AG08396 (cell line): ENCODE results near the gene TNRC6B.
"Not testable (repeated sequence)": the region's sequence is repeated elsewhere in the genome, so short reads cannot be mapped to it uniquely, and the experiment has no call there.

Experiments
- DNase-seq: peaks from one replicate; pipeline ENCODE4 v3.0.0; 2012; ENCODE audit warnings: low spot score, mixed read lengths

TNRC6B gene

DNA sequence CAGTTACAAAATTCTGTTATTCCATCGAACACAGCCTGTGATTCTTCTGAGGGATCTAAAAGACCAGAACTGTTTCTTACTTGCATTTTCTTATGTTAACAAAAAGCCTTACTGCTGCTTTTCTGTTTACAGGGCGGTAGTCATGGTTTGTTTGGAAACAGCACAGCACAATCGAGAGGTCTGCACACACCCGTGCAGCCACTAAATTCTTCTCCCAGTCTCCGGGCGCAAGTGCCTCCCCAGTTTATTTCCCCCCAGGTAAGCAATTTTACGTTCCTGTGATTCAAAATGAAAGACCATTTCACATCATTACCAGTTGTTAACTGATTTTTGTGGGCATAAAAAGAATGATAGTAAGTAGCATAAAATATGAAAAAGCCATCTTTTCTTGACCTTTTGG, 107.8 kb downstream of the TNRC6B start:
- DNase-seq = no peak

DNA sequence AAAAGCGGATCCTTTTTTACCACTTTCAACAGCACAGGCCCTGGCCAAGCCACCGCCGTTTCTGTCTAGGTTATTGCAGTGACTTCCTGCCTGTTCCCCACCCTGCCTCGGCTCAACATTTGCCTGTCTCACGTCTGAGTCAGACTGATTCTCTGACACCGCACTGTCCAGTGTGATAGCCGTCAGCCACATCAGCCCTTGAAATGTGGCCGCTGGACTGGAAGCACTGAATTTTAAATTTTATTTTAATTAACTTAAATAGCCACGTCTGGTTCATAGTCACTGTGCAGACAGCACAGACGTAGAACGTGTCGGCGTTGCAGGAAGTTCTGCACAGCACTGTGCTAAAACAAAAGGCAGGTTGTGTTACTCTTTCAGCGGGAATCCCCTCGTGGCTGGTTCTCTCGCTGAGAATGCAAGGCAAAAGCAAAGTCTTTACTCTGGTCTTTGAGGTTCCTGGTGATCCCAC, 112.3 kb downstream of the TNRC6B start:
- no peak for DNase-seq

DNA sequence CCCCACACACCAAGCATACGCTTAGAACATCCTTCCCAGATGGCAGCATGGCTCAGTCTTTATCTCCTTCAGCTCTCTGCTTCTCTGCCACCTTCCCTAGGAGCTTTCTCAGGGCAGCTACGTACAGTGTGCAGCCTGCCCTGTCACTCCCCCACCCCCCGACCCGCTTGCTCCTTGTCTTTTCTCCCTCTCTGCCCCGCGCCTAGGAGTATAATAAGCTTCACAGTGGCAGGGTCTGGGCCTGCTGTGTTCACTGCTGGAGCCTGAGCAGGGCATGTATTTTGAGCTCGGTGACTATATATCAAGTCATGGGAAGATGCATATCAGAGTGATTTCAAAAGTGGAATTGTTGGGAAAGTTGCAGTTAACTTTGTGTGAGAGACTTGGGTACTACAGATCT, 112.8 kb downstream of the TNRC6B start:
- no peak for DNase-seq

DNA sequence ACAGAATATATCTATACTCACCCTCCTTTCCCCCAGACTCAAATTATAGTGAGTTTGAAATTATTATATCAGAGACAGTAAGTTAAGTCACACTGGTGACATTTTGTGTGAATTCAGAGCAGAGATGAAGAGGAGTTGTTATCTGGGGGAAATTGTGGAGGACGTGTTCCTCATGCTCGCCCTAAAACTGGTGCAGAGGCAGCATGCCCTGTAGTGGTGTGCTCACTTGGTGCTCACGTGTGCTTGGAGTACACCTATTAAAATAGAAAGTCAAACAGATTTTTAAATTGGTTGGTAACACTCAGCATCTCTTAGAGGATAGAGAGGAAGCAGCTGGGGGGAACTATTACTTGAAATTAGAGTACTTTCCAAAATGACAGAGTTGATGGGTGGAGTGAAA, 117.0 kb downstream of the TNRC6B start:
- no peak for DNase-seq

DNA sequence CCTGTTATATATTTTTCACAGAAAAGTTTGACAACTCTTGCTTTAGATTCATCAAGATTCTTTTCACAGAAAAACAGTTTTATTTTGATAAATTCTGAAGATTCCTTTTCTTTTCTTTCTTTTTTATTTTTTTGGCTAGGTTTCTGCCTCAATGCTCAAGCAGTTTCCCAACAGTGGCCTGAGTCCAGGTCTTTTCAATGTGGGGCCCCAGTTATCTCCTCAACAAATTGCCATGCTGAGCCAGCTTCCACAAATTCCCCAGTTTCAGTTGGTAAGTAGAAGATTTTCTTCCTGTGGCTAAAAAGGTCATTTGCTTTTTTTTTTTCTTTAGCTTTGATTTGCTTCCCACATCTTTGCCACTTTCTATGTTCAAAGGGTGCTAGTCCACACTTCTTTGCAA, 122.6 kb downstream of the TNRC6B start:
- DNase-seq = no peak

DNA sequence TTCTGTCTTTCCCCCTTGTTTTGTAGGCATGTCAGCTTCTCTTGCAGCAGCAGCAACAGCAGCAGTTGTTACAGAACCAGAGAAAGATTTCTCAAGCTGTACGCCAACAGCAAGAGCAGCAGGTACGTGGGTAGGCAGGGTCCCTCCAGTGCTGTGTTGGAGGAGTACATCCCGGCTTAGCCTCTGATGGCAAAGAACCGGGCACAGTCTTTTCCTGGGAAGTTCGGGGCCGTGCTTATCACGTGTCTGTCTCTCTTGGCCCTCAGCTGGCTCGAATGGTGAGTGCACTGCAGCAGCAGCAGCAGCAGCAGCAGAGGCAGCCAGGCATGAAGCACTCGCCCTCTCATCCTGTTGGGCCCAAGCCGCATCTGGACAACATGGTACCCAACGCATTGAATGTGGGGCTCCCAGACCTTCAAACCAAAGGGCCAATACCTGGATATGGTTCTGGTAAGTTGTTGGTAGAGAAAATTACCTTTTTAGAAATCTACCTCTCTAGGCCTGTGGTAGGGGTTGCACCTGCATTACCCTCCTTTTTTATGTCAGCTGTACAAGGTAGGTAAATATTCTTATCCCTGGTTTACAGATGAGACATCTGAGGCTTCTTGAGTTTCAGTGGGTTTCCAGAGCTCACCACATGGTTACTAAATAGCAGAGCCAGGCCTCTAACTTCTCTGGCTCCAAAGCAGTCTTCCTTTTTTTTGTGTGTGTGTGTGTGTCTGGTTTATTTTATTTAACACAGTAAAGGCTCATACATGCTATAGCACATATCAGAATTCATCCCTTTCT, 123.4 kb downstream of the TNRC6B start:
- DNase-seq = no peak

DNA sequence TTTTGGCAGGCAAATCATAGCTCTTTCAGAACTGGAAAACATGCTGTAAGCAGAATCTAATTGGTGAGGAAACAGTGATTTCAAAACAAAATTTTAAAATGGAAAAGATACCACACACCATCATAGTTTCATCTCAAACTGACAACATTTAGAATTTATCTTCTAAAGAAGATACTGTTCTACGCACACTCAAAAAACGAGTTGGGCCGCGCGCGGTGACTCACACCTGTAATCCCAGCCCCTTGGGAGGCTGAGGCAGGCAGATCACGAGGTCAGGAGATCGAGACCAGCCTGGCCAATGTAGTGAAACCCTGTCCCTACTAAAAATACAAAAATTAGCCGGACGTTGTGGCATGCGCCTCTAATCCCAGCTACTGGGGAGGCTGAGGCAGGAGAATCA, 124.4 kb downstream of the TNRC6B start:
- DNase-seq = no peak

DNA sequence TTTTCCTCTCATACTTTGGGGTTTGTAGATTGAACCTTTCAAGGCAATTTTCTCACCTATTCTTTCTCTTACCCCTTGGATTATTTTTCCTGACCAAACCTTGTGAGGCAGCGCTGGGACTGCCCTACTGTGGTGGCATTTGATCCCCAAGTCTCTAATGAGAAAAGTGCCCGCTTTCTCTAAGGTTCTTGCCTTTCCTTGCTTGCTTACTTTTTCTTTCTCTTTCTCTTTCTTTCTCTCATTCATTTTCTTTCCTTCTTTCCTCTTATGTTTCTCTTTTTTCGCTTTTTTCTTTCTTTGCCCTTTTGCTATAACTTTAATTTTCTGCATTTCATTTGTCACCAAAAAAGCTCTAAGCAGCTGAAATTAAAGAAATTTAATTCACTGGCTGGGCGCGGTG, 127.9 kb downstream of the TNRC6B start:
- no peak for DNase-seq

DNA sequence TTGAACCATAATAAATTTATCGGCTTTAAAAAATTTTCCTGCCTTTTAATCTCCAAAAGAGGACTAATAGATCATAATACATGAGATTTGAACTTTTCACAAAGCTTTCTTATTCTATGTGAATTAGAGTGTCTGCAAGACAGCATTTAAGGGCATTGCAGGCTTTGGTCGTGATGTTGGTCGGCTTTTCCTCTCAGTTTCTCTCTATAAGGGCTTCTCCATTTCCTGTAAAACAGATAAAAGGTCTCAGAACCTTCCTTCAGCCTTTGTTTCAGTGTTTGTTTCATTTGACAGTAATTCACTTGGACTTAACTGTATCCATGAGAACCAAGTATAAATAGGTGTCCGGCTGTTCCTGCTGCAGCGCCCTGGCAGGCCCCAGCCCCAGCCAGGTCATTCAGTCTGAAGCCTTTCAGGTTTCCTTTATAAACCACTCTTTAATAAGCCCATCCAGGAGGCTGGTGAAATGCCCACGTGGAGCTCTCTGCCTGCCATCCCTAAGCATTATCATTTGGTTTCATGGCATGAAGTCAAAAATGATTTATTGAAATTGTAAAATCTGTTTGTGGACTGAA, 131.4 kb downstream of the TNRC6B start:
- no peak for DNase-seq

DNA sequence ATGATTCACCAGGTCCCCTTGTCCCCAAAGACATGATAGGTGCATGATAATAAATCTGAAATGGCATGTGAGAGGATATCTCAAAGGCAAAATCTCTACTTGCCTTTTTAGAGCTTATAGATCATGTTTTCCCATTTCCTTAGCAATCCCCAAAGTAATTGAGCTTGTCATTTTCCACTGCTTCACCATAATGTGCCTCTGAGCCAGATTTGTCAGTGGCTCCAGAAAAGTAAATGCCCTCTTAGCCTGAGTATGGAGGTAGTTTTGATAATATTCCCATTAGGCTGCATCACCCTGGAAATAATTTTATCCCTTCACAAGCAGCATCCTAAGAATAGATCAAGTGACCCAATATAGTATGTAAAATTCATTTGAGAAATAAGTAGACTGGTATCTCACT, 131.9 kb downstream of the TNRC6B start:
- DNase-seq = no peak

DNA sequence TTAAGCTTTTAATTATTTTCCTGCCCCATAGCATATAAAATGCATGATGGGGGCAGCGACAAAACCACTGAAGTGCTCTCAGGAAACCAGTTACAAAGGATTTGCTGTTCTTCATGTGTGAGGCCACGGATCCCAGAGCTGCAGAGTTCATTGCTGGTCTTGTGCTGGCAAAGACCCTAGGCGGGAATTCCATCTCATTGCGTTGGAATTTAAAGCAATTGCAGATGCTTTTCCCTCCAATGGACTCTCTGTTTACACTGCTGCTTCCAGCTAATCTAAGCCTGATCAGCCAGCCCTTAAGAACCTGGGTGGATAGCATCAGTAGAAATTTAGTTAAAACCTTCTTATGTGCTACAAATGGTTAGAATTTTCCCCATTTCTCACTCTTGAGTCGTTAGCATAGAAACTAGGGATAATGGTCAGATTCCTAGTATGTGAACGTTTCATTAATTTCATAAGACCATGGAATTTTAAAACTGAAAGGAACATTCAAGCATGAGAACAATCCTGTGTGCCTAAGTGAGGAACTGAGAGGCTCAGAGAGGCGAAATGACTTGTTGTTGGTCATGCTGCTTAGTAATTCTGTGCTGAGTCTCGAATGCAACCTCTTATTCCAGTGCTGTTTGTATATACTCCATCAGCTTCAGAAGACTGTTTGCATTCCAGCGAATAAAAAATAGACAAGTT, 132.5 kb downstream of the TNRC6B start:
- peak; percentile 85 for DNase-seq

DNA sequence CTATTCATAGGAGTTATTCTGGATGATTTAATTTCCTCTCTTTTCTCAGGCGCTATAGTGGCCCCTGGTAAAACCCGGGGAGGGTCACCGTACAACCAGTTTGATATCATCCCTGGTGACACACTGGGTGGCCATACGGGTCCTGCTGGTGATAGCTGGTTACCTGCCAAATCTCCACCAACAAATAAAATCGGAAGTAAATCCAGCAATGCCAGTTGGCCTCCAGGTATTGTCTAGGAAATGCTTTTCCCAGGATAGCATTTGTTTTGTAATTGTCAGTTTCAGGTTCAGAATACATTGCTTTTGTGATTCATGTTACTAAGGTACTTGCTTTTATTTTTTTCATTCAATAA, 133.0 kb downstream of the TNRC6B start:
- DNase-seq = no peak

DNA sequence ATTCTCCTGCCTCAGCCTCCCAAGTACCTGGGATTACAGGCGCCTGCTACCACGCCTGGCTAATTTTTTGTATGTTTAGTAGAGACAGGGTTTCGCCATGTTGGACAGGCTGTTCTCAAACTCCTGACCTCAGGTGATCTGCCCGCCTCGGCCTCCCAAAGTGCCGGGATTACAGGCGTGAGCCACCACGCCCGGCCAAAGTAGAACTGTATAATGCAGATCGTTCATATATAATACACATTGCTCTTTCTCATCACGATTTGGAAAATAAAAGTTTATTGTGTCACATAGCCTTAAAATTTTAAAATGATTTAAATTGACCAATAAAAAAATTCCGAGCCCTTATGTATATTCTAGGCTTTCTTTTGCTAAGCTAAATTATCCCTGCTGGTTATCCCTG, 133.9 kb downstream of the TNRC6B start:
- not testable (repeated sequence) for DNase-seq

DNA sequence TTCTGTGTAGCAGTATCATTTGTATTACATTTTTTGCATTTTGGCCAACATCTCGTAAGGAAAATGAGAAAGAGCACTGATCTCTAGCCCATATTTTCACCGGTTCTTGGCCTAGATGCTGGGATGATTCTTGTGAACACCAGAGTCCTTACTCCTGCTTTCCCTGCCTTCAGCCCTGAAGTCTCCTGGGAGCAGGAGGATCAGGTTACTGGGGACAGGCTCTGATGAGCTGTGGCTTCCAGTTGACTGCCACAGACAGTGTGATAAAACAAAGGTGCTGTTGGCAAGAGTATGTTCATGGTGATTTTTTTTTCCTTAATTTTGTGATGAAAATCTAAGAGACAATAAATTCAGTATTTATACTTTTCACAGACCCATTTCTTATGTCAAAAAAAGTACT, 134.3 kb downstream of the TNRC6B start:
- no peak for DNase-seq

DNA sequence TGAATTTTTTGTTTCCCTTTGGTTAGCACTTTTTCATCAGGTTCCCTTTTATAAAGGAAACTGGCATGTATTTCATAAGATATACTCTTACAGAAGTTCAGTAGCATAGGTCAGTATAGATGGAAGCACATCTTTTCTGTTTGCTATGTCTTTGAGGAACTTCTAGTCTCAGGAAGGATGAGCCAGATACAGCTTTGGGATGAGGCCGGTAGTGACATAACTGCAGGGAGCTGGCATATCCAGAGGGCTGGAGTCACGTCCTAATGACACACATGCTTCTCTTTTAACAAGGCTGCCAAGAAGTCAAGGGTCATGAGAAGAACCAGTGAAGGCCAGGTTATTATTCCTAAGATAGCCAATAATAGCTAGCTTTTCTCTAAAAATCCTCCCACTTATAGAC, 135.3 kb downstream of the TNRC6B start:
- DNase-seq = no peak

DNA sequence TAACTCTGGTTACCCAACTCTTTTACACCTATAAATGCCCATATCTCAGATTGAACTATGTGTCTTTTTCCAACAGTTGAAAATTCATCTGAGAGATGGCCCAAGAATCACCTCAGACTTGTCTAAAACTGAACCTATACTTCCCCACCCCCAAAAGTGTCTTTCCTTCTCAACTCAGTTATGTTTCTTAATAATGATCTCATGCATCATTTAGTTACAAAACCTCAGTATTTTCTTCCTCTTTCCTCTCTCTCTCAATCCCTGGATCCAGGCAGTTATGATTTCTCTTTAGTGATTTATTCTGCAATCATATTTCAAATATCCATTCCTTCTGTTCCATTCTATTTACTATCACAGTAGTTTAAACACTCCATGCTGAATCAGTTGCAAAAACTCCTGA, 136.3 kb downstream of the TNRC6B start:
- no peak for DNase-seq

DNA sequence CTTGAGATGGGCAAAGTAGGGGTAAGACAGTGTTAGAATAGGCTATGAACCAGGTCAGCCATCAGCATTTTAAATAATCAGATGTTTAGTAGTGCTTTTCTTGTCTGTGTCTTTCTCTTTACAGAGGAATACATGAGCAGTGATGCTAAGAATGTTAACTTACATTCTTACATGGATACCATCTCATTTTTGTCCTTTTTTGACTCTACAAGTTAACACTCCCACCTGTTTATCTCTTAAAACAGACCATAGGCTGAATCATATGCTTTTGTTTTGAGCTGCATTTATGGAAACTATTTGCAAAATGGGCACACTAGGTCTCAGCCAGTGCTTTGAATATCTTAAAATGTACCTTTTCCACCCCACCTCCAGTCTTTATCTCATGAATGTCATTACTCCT, 143.0 kb downstream of the TNRC6B start:
- DNase-seq = no peak

DNA sequence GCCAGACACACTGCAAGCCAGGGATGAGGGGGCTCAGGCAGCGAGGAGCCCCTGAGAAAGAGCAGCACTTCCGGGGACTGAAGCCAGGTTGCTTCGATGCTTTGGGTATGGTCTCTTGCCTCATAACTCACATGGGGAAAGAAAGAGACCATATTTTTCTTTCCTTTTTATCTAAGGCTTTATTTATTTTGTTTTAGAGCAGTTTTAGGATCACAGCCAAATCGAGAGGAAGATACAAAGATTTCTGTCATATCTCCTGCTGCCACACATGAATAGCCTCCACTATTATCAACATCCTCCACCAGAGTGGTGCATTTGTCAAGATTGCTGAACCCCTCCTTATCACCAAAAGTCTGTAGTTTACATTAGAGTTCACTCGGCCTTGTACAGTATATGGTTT, 144.3 kb downstream of the TNRC6B start:
- no peak for DNase-seq

DNA sequence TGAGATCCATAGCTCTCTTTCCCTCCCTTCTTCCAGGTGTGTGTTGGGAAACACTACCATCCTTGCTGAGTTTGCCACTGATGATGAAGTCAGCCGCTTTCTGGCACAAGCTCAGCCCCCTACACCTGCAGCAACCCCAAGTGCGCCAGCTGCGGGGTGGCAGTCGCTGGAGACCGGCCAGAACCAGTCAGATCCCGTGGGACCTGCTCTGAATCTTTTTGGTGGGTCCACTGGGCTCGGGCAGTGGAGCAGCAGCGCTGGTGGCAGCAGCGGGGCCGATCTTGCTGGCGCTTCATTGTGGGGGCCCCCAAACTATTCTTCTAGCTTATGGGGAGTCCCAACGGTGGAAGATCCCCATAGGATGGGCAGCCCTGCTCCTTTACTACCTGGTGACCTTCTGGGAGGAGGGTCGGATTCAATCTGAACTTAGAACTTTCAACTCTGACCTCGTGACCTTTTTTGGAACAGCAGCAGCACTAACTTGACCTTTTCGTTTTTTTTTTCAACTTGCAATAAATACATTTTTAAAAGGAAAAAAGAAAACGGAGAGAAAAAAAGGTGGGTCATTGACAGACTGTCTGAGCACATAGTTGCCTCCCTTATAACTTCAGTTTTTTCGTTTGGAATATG, 145.2 kb downstream of the TNRC6B start:
- DNase-seq = no peak

DNA sequence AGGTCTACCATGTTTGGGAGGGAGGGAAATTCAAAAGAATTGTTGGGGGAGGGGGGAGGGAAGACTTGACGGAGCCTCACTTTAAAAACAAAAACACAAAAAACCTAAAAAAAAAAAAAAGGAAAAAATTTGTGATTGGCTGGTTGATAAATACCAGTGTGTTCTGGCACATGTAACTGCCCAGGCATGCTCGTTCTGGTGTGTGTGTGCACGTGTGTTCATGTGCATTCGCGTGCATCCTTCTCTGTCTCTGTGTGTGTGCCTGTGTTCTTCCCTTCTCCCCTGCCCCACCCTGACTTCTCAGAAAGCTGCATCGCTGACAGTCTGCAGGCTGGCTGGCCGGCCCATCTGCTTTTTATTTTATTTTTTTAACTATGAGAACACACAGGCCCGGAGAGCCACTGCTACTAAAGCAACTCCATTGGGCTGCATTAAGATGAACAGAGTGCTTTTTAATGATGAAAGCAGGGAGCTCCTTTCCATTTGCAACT, 146.0 kb downstream of the TNRC6B start:
- no peak for DNase-seq

DNA sequence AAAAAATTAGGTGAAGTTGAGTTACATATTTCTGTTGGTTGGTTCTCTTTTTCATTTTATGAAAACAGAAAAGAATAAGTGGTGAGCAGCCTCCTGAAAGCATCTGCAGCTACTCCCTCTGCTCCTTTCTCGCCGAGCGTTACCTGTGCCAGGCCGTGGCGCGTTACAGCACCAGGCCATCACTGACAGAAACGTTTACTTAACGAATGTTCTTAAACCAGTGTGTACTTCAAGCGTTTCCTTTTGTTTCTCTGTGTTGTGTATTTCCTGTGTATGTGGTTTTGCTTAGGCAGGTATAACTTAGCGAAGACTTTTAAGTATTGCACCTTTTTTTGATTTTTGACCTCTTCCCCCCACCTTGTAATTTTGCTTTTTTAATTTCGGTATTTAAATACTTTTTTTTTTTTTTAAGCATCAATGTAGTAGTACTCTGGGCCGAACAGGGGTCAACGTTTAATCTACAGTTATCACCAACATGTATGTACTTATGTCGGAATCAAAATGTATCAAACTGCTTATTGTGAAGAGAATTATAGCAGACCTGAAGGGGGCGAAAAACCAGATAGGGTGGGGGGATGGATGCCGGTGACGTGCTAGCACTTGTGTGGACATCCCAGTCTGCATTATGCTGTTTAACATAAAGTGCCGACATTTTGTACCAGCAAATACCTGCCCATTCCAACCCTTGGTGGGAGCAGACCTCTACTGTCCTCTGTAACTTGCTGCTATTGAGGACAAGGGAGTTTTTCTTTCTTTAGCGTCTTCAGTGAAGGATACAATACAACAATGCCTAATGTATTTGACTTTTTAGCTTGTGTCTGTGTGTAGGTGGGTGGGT, 147.0 kb downstream of the TNRC6B start:
- DNase-seq = no peak

DNA sequence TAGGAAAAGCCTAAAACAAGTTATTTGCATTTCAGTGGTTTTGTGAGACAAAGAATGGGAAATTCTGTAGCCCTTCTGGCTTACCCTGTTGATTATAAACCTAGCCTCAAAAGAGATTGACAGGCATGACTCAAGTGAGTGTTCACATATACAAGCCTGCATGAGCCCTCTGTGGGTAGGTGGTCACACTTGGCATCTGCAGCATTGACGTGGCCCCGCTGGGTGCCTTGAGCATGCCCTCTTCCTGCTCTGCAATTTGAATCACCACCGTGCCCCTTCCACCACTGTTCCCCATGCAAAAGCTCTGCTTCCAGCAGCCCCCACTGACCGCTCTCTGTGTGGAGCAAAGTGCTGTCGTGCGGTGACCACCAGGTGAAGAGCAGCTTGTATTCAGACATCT, 147.6 kb downstream of the TNRC6B start:
- no peak for DNase-seq
